DND-41 (cell line): ENCODE results near the gene RNASE8.
A peak's percentile ranks its signal among the peaks of the same experiment; 100 is the strongest.

Source experiments
- ATAC-seq: fragments of 200-7000 bp; cut with Tn5 transposase; 3 replicates; pipeline ENCODE4 v1.9.1; 2021; ENCODE audit warnings: low read depth; ENCODE audit not compliant: insufficient read depth
- DNase-seq: peaks from one replicate; pipeline ENCODE4 v3.0.0-alpha.2; 2020
- H2AFZ ChIP-seq: 2 replicates; pipeline ENCODE4 v1.6.0; 2012; ENCODE audit warnings: low read depth, low read length
- H3K27ac ChIP-seq: 2 replicates; pipeline ENCODE4 v1.5.1; 2012; ENCODE audit warnings: low read length, inconsistent platforms
- H3K27me3 ChIP-seq: fragments of 200-600 bp; sonication (generic); 2 replicates; pipeline ENCODE4 v1.6.0; 2012; ENCODE audit warnings: low read length, mild to moderate bottlenecking, inconsistent platforms; ENCODE audit not compliant: insufficient read depth, poor library complexity
- H3K36me3 ChIP-seq: 2 replicates; pipeline ENCODE4 v1.5.1; 2012; ENCODE audit warnings: low read length, inconsistent platforms; ENCODE audit not compliant: insufficient read depth
- H3K4me1 ChIP-seq: 2 replicates; pipeline ENCODE4 v1.5.1; 2012; ENCODE audit warnings: mild to moderate bottlenecking, low read length; ENCODE audit not compliant: insufficient read depth
- H3K4me2 ChIP-seq: 2 replicates; pipeline ENCODE4 v1.6.0; 2012; ENCODE audit warnings: mild to moderate bottlenecking, moderate library complexity, low read length, inconsistent platforms; ENCODE audit not compliant: insufficient read depth
- H3K4me3 ChIP-seq, 2 experiments: fragments of 200-600 bp in 1 of 2; shearing (Covaris generic) in 1 of 2; 2 replicates each; pipeline ENCODE4 v1.5.1; 2012 to 2016; ENCODE audit warnings: inconsistent platforms in 2 of 2, low read length in 2 of 2, mild to moderate bottlenecking in 2 of 2, low read depth in 1 of 2, moderate library complexity in 1 of 2
- H3K79me2 ChIP-seq: 2 replicates; pipeline ENCODE4 v1.6.0; 2012; ENCODE audit warnings: low read length, inconsistent platforms; ENCODE audit not compliant: insufficient read depth
- H3K9ac ChIP-seq: 2 replicates; pipeline ENCODE4 v1.6.0; 2012; ENCODE audit warnings: low read depth, mild to moderate bottlenecking, inconsistent platforms, low read length, moderate library complexity
- H3K9me3 ChIP-seq: 2 replicates; pipeline ENCODE4 v1.5.1; 2012; ENCODE audit warnings: low read length, moderate library complexity, mild to moderate bottlenecking, inconsistent platforms; ENCODE audit not compliant: insufficient read depth, severe bottlenecking
- H4K20me1 ChIP-seq: 2 replicates; pipeline ENCODE4 v1.6.0; 2012; ENCODE audit warnings: low read length; ENCODE audit not compliant: insufficient read depth
- EZH2 ChIP-seq: IDR thresholded peaks from 3 replicates; pipeline ENCODE4 v1.6.1; 2012; ENCODE audit warnings: borderline replicate concordance, low read depth, mild to moderate bottlenecking, moderate library complexity, low read length, inconsistent platforms; ENCODE audit not compliant: severe bottlenecking
- TF ChIP-seq, protein P1 (sequence below): IDR thresholded peaks from 2 replicates; pipeline ENCODE4 v1.5.1; 2012; ENCODE audit warnings: borderline replicate concordance, low read length, moderate library complexity, mild to moderate bottlenecking; ENCODE audit not compliant: poor library complexity, severe bottlenecking; ENCODE audit errors: extremely low read depth

The RNASE8 gene

DNA sequence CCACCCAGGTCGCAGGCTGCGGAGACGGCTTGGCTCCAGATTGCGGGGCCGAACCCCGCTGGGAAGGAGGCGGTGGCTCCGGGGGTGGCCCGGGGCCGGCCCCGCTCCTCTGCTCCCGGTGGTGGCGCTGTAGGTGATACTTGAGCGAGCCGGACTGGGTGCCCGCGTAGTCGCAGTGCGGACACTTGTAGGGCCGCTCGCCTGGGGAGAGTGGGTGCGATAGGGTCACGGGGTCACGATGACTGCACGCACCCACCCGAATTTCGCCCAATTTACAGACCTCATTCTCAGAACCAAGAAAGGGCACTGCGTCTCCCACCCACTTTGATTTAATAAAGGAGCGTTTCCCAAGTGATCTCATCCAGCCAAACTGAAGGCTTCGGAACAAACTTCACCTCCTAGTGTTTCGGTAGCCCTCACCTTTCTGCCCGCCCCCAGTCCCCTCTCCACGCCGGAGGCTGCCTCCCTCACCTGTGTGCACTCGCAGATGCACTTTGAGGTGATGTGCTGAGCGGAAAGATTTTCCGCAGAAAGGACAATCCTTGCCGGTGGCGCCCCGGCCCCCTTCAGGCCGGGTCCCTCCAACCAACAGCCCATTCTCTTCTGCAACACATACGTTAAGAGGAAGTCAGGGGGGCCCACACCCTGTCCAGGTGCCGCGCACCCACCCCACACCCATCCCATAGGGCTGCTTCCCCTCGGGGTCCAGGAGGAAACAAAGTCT, 33.5 kb downstream of the RNASE8 start:
- Histone ChIP-seq H2AFZ (no peak overlapping the region), H3K9ac (no peak overlapping the region), H3K9me3 (no peaks in the 10 kb centered on the region), H3K36me3 (peaks cover 29% of the 10 kb centered on the region), H4K20me1 (peaks cover 8% of the 10 kb centered on the region), H3K27ac (no peak overlapping the region), H3K79me2 (no peaks in the 10 kb centered on the region), H3K27me3 (no peaks in the 10 kb centered on the region), H3K4me2 (no peak overlapping the region), H3K4me3 (no peak overlapping the region), H3K4me1 (peaks cover 6% of the 10 kb centered on the region; the same call in 1 of the 2 replicates)
- TF ChIP-seq EZH2 = no peak
- TF ChIP-seq, protein P1, sequence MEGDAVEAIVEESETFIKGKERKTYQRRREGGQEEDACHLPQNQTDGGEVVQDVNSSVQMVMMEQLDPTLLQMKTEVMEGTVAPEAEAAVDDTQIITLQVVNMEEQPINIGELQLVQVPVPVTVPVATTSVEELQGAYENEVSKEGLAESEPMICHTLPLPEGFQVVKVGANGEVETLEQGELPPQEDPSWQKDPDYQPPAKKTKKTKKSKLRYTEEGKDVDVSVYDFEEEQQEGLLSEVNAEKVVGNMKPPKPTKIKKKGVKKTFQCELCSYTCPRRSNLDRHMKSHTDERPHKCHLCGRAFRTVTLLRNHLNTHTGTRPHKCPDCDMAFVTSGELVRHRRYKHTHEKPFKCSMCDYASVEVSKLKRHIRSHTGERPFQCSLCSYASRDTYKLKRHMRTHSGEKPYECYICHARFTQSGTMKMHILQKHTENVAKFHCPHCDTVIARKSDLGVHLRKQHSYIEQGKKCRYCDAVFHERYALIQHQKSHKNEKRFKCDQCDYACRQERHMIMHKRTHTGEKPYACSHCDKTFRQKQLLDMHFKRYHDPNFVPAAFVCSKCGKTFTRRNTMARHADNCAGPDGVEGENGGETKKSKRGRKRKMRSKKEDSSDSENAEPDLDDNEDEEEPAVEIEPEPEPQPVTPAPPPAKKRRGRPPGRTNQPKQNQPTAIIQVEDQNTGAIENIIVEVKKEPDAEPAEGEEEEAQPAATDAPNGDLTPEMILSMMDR = no peak
- DNase-seq (no peak), ATAC-seq (no peak)

DNA sequence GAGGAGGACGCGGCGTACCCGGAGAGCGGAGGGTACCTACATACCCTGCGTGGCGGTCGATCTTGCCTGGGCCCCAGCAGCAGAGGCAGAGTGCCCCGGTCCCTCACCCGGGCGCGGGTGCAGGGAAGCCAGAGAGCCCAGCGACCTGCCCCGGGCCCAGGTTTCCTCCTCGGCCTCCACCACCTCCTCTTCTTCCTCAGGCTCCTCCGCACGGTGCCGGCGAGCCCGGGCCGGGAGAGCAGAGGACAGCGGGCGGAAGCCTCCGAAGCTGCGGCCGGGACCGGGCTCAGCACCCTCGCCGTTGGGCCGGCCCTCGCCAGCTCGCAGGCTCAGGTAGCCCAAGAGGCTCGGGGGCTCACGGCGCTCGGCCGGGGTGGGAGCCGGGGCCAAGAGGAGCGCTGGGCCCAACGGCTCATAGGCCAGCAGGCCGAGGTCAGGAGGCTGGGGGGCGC, 34.2 kb downstream of the RNASE8 start:
- Histone ChIP-seq H3K79me2 (no peaks in the 10 kb centered on the region), H2AFZ (no peak overlapping the region), H3K9ac (no peak overlapping the region), H3K4me2 (no peak overlapping the region), H3K27me3 (no peaks in the 10 kb centered on the region), H3K9me3 (no peaks in the 10 kb centered on the region), H3K4me3 (no peak overlapping the region), H4K20me1 (peaks cover 8% of the 10 kb centered on the region), H3K36me3 (peaks cover 29% of the 10 kb centered on the region), H3K27ac (no peak overlapping the region), H3K4me1 (peaks cover 6% of the 10 kb centered on the region; the same call in 1 of the 2 replicates)
- no peak for TF ChIP-seq EZH2
- TF ChIP-seq, protein P1 = no peak
- DNase-seq (no peak), ATAC-seq (no peak)

DNA sequence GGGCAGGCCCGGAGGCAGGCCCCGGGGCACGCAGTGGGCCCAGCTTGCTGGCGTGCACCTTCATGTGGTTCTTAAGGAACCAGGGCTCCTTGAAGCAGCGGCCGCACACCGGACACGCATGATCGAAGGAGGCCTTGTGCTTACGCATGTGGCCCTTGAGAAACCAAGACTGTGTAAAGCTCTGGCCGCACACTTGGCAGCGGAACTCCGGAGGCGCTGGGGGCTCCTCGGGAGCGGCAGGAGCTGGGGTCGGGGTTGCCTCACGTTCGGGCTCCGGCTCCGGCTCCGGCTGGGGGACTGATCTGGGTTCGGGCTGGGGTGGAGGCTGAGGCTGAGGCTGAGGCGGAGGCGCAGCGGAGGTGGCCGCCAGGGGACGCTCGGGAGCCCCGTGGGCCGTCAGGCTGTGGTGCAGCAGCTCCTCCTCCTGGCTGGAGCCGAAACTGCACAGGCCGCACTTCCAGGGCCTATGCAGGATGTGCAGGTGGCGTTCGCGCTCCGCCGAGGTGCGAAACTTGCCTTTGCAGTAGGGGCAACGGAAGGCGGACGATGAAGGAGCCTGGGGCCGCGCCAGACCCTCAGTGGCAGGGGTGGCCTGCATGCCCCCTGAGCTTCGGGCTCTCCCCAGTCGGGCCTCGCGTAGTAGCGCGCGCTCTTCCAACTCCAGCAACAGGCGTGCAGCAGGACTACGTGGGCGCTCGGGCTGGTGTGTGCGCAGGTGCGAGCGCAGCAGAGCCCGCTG, 34.8 kb downstream of the RNASE8 start:
- Histone ChIP-seq H3K4me3 (no peak overlapping the region), H3K9me3 (no peaks in the 10 kb centered on the region), H3K4me2 (no peak overlapping the region), H3K79me2 (no peaks in the 10 kb centered on the region), H3K27ac (no peak overlapping the region), H3K27me3 (no peaks in the 10 kb centered on the region), H3K9ac (no peak overlapping the region), H3K36me3 (peaks cover 29% of the 10 kb centered on the region), H4K20me1 (peaks cover 7% of the 10 kb centered on the region), H3K4me1 (peaks cover 10% of the 10 kb centered on the region), H2AFZ (no peak overlapping the region)
- DNase-seq = peak; percentile 86
- TF ChIP-seq, protein P1 = peak; percentile 100
- TF ChIP-seq EZH2 = no peak
- ATAC-seq = peak; percentile 83
